HG02973 (cell line): ENCODE measurements around the gene PGBD5.

ENCODE experiments used
- ATAC-seq: cut with Tn5 transposase; IDR thresholded peaks from one replicate; pipeline ENCODE4 v1.9.1; 2021; ENCODE audit warnings: moderate library complexity; ENCODE audit not compliant: unreplicated experiment

PGBD5 gene

DNA sequence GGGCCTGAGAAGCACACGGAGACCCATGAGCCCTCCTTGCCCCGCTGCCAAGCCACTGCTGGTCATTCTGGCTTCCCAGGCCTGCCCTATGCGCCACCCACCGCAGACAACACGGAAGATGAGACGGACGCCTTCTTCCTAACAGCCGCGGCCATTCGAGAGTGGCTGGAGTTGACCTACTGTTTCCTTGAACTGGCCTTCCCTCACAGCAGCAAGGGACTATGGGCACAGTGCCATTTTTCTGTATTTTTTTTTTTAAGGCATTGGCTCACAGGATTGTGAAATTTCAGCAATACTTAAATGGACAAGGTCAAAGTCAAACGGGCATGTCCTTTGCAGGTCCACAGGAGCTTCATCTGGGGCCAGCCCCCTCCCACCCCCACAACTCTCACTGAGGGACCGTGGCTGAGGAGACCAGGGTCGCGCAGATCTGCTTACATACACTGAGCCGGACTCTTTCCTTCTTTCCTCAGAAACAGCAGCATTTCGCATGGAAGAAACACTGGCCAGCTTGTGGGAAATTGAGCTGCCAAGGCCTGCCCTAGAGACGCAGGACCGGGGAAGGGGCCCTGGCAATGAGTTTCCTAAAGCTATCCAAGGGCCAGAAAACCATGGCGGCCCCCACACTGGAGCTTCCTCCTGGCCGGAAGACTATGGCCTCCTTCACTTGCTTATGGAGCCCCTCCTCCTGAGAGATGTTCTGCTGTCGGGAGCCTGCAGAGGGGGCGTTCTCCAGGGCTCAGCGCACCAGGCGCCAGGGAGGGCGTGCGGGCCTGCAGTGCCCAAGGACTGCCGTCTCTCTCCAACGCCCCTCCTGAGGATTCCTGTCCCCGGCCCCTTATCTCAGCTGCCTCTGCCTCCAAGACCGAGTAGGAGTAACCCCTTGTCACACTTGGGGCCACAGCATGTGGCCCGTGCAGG lies 98.9 kb downstream of the PGBD5 start:
- ATAC-seq: no peak

DNA sequence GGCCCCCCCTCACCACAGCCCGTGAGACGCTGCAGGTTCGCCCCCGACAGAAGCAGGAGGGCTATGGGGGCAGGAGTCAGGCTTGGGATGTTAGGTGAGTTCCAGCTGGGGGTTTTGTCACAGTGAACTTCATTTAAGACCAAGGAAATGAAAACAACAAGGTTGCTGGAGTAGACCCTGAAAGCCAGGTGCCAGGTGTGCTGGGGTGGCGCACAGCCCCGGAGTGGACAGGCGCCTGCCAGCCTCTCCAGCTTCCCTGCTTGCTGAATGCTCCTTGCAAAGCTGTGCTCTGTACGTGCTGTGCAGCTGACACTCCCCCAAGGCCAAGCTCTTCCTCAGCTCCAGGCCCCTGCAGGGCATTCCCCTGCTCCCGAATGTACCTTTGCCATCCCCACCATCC lies 102.4 kb downstream of the PGBD5 start:
- no peak for ATAC-seq

DNA sequence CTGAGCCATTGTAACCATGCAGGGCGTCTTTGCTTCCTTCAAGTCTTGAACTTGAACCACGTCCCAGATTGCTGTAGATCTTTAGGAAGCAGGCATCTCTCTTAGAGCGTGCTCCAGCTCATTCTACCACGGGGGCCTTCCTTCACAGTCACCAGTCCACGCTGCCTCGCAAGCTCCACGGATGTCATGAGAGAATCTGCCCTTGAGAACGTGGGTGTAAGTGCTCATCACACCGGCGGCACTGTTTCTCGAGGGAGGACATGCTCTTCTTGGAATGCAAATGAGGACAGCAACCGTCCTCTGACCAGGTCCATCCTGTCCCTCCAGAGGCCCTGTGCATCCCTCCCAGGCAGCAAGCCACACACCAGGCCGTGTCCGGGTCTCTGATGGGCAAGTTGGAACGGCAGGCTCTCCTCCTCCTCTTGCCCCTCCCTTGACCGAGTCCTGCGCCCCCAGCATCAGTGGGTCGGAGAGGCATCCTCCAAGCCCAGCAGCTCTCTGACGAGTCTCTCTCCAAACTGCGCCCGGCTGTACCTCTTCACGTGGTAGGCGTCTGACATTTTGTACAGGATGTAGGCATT lies 103.1 kb downstream of the PGBD5 start:
- no peak for ATAC-seq

DNA sequence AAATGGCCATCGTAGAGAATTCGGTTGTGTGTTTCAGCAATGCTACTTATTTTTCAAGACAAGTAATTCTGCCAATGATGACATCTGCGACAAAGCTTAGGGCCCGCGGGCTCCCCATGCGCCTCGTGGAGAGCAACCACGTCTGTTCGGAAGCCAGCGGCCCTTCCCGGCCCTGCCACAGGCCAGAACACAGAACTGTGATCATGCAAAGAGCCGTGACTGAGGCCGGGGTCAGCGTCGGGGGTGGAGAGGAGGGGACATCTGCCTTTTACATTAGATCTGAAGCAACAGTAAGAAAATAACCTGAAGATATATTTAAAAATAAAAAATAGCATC lies 103.7 kb downstream of the PGBD5 start:
- ATAC-seq: no peak

DNA sequence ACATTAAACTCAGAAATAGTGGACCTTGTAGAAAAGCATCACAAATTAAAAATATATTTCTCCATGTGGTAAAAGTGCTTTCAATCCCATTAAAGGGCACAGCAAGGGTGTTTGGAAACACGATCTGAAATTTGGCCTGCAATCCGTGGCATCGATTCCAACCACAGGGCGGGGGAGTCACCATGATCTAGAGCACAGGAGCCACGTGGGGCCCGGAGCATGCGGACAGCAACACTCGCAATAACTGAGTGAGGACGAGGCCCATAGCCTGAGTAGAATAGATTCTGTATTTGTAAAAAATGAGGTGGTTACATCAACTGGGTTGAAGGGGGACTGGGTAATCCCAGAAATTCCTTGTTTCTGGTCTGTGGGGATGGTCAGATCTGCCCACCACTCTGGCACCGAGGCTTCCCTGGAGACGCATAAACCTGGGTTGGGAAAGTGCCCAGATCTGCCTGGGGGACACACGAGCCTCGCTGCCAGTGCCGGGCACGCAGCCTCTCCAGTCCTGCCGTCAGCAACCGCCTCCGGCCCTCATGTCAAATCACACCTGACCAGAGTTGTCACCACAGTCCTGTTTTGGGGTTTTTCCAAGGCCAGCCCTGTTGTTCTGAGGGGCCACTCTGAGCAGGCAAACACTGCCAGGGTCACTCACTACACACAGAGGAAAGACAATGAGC lies 104.3 kb downstream of the PGBD5 start:
- no peak for ATAC-seq

DNA sequence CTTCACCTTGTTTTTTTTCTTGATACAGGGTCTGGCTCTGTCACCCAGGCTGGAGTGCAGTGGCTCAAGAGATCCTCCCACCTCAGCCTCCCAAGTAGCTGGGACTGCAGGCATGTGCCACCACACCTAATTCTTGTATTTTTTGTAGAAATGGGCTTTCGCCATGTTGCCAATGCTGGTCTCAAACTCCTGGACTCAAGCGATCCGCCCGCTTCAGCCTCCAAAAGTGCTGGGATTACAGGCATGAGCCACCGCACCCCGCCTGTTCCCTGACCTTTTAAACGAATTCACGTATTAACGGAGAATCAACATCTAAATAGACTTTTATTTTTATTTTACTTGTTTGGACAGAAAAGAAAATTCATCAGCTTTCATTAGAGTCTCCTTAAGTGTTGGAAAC lies 104.8 kb downstream of the PGBD5 start:
- no peak for ATAC-seq

DNA sequence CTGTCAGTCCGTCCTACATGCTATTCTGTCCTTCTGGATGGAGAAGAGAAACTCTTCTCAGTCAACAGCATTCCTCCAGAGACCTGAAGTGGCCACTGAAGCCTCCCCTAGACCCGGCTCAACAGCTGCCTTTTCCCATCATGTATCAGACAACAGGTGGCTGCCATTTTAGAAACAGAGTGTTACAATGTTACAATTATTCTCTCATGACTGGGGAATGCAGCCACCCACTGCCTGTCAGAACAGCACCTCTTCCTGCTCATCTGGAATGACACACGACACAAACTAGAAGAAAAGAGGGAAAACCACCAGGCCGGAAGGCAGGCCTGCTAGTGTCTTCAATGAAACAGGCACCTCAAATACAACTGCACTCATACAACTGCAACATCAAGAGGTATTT lies 105.3 kb downstream of the PGBD5 start:
- ATAC-seq: no peak

DNA sequence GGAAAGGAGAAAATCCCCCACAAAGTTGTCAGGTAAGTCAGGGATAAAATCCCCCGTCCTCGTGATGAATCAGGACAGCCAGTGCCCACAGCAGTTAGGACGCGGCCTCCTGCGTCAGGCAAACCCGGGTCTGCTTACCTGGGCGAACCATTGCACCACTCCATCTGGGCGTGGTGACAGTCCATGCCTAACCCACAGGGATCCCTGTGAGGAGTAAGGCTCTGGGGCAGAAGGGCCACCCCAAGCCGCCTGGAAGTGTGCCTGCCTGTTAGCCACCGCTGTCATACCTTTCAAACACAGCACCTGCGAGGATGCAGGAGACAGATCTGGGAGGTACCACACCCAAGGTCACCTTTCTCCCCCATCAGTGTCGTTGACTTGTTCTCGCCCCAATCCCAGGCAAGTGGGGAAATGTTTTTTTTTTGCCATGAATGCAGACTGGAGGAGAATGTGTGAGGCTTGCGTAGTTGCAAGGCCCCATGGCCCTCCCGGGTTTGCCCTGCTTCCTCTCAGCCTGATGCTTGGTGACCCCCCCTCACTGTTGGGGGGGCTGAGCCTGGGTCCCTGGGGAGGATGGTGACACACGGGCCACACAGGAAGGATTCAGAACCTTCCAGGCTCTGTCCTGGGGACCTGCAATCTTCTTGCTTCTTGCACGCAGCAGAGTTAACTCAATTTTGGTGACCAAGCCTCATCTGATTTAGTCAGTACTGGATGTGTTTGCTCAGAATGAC lies 107.0 kb downstream of the PGBD5 start:
- no peak for ATAC-seq

DNA sequence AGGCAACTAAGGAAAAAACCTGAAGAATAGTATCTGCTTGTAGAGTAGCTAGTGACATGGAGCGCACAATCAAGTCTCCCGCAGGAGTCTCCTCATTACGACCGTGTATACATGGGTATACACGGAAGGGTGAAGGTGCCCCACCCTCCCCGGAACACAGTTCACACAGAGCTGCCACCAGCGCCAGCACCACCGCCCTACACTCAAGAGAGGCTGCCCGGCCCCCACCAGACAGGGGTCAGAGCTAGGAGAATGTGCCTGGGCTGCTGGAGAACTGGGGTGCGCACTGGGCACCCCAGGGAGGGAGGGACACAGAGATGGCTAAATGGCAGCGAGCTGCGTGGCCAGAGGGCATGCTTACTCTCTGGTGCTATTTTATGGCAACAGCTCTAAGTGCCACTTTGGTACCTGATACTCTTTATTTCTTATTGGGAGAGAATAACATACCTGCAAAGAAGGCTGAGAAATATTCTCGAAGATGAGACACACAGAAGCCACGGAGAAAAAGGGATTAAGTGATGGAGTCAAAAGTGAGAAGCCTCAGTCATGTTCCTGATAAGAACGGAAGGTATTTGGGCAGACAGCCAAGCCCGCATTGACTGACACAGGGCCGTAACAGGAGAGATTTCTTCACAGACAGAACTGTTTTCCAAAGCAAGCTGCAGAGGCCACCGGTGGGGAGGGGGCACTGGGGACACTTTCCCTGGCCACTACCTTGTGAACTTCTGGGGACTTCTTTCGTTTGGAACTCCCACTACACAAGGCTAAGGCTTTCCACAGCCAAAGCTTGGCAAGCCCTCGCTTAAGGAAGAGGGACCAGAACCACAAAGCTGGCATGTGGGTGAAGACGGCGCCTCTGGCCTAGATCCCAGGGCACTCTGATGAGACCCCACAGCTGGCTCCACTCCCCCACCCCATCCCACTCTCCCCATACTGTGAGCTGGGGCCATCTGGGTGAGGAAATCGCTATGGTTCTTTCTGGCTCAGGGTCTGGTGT lies 108.0 kb downstream of the PGBD5 start:
- no peak for ATAC-seq

DNA sequence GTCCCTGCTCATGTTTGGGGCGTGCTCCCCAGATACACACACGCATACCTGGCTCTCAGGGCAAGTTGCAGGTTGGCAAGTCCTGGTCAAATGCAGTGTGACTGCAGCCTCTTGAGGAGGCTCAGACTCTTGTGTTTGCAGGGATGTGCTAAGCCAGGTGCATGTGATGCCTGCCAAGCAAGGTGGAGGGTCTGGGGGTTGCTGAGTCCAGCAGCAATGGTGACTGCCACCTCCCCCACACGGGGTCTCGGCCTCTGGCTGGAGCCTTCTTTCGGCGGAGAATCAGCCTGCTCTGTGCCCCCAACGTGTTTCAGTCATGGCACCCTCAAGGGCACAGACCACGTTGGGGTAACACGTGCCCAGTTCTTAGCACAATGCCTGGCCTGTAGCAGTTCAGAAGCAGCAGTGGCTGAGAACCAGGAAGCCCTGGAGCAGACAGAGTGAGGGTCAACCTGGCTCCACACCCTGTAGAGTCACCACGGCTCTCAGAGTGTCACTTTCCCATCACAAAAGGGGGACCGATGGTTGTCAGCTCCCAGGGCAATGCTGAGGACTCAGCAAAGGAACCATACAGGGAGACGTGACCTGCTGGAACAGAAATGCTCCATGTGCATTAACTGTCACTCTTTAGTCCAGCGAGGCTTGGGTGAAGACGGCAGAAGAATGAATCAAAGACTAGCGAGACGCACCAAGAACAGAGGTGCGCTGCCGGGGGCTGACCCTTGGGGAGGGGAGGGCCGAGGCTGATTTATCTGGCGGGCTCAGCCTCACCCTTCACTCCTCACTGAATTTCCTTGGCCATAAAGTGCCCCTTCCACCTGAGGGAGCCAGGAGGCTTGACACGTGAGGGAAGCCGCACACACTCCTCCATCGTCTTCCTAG lies 109.0 kb downstream of the PGBD5 start:
- no peak for ATAC-seq

DNA sequence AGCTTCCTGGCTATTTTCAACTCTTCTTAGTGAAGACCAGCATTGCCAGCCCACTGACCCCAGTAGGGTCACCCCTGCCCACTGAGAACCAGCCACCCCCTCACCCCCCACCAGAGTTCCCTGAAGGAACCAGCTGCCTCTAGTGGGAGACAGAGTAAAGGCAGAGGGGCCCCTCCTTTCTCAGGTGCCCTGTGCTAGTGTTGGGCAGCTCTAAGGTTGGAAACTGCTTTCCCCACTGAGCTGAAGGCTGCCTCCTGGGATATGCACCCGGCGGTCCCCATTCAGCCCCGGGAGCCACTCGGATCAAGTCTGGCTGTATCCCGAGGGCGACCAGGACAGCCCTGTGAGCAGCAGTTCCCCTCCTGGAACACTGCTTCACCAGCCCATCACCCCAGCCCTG lies 111.0 kb downstream of the PGBD5 start:
- ATAC-seq: no peak

DNA sequence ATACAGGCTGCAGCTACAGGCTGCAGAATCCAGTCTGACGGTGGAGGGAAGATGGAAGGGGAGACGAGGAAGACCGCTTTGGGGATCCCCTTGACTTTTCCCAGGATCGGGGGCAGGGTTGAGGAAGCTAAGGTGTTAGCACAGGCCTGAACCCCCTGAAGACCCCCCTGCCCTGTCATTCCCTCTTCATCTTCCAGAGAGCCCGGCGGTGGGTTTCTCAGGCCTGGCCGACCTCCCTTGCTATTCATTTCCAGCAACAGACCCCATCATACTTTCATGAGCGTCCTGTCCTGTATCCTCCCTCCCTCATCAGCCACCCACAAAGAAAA lies 112.0 kb downstream of the PGBD5 start:
- no peak for ATAC-seq

DNA sequence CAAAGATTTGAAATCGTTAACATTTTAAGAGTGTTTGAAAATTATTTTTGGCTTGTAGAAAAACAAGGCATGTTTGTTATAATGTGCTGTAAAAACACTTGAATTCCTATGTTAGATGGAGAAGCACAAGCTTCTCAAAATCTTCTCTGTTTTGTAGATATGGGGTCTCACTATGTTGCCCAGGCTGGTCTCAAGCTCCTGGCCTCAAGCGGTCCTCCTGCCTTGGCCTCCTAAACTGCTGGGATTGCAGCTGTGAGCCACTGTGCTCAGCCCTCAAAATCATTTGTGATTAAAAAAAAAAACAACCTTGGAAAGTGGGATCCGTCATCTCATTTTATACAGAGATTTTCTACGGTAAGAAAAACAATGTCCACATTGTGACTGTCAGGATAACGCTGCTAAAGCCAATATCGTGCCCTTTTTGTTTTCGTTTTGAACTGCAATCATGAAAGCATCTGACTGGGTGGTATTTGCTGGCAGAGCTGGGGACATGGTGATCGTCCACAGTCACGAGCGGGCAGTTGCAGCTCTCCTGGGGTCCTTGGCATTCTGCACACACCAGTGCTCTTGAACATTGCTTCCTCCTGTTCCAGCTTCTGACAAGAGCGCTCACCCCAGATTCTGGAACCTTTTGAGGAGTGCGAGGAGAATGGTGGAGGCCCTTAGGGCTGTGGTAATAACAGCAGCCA lies 112.5 kb downstream of the PGBD5 start:
- no peak for ATAC-seq

DNA sequence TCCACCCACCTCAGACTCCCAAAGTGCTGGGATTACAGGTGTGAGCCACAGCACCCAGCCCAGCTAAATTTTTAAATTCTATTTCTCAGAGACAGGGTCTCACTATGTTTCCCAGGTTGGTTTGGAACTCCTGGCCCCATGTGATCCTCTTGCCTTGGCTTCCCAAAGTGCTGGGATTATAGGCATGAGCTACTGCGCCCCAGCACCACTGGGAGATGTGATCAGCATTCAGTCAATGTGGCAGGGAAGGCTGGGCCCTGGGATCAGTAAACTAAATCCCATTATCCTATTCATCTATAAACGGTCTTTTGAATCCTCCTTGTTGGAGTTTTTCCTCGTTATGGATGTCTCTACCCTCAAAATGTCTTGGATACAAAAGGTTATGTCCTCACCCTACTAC lies 113.5 kb downstream of the PGBD5 start:
- ATAC-seq: no peak

DNA sequence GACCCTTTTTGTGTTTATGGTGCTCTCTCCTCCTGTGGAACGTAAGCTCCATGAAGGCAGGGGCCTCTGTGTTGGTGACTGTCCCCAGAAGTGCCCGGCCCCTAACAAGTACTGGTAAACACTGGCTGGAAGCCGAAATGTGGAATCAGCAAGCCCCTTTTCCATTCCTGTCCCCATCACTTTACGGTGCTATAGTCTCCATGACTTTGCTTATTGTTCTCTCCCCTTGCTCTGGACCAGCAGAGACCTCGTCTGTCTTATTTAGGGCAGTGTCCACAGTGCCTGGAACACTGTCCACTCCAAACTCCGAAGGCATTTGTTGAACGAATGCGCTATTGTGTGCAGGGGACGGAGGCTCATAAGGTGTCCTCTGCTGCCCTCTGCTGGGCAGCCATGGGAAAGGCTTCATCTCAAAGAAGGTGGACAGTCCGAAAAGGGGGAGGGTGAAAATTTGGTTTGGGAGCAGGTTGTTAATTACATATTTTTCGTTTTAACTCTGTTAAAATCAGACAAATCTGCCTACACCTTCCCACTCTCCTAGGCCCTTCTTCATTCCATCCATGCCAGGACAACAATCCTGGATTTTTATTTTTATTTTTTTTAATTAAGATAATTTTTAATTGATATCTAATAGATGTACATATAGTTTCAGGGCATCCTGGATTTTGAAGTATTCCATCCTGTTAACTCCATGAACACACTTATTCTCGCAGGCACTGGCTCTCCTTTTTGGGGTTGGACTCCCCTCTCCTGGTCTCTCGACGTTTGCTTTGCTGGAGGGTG lies 115.6 kb downstream of the PGBD5 start:
- ATAC-seq: no peak

DNA sequence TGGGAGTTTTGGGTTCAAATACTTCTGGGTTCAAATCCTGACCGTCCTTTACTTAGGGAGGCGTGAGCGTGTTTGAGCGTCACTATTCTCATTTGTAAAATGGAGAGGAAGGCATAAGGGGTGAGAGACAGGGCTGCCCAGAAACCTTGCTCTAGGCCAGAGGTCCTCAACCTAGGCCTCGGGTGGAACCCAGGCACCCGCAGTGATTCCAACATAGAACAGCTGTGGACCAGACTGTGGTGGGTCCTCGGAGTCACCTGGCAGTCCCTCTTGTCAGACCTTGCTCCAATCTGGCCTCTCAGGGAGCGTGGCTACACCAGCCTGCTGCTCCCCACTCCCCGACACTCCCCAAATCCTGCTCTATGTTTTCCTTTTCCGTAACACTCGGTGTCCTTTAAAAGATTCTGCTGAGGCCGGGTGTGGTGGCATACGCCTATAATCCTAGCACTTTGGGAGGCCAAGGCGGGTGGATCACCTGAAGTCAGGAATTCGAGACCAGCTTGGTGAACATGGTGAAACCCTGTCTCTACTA lies 116.4 kb downstream of the PGBD5 start:
- ATAC-seq: no peak

DNA sequence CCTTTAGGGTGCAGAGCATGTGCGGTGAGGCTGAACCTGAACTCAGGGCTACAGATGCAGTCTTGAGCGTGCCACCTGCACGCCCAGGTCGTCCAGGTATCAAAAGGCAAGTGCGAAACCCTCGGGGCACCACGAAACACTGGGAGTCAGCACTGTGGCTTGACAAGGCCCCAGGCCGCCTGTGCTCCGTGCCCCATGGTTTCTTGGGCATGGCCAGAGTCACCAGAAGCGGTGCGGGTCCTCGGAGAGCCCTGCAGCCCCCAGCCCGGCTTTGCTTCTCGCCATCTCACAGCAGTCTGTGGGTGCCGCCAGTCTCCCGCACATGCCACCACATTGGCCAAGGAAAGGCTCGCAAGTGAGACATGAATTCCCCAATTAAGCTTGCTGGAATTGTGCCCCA lies 117.3 kb downstream of the PGBD5 start:
- no peak for ATAC-seq

DNA sequence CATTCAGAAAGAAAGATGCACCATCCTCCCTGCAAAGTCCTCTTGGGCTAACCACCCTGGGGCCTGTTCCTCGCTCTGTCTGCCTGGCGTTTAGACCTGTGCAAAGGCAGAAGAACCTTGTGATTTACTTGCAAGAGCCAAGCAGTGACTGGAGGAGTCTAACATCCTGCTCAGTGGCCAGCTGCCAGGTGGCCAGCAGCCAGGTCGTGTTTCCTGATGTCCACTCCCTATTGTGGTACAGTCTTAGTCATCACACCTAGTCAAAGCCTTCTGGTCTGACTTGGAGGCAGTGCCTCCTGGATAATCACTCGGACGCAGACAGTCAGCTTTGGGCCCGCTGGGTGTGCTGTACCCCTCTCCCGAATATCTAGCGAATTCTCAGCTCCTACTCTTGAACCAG lies 118.1 kb downstream of the PGBD5 start:
- no peak for ATAC-seq
